ENCODE data around the gene ZBTB7C.

Gene ZBTB7C

DNA sequence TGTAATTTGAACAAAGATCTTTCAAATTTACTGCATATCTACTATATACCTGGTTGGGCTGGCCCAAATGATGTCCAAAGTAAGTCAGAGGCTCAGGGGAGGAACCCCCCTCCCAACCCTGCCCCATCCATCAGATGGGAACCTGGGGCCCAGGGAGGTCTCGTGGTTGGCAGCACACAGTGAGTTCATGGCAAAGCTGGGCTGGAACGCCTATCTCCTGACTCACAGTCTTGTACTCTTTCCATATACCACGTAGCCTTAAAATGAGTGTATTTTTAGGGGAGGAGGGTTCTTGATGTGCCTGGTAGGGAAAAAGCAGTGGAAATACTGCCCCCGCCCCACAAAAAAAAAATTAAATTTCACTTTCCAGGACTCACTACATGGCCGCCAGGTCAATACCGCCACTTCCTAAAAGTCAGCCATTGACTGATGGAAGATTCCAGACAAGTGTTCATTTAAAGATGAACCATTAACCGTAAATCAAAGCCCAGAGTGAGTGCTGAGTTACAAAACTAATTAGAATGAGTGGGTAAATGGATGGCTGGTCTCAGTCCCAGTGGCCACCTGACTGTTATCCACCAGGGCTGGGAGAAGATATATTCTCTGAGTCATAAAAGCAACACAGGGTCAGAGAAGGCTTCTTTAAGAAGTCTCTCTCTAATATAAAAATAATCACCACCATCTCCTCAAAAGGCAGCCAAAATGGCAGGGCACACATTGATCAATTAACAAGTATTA is 80.5 kb downstream of the ZBTB7C start:
- no peaks in the 10 kb centered on the region for H3K9me3 ChIP-seq (ENCODE audit: insufficient read depth, low read depth, low read length)
- 0 out of 2 replicates have a peak, but pooled peaks cover 4% of the 10 kb centered on the region for H3K4me1 ChIP-seq (ENCODE audit: insufficient read depth, low read length)
- no peak overlapping the region for H3K9ac ChIP-seq (ENCODE audit: low read depth, low read length)
- no peak overlapping the region for H3K4me3 ChIP-seq (ENCODE audit: low read length)
- no peaks in the 10 kb centered on the region for H3K27me3 ChIP-seq (ENCODE audit: insufficient read depth, low read length)
- H3K36me3 ChIP-seq (ENCODE audit: insufficient read depth, low read depth, low read length): no peaks in the 10 kb centered on the region
- H3K27ac ChIP-seq (ENCODE audit: low read length): no peak overlapping the region

DNA sequence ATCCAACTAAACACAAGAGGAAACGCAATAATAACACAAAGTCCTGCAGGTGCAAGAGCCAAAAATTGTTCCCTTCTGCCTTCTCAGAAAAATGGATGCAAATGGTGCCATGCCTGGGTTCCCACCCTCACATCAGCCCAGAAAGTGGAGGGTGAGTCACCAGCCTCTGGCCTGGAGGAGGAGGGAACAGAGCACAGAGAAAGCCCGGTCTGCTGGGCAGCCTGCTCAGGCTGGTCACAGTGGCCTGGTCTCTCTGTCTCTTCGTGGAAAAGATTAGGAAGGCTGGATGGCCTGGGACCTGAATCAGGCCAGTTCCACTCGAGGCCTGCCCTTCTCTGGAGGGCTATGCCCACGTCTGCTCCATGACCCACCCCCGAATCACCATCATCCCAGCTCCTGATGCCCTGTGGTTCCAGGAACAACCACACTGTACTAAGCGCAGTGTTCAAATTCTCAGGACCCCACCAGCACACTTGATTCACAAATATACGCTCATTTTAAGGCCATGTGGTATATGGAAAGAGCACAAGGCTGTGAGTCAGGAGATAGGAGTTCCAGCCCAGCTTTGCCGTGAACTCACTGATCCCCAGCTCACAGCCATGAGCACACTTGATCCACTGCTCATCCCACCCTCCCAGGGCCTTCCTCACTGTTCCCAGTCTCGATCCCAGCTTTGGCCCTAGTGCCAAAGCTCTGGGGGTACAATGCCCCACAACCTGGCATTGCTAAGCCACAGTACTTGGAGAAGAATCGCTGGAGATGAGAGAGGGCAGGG is 82.1 kb downstream of the ZBTB7C start:
- Histone ChIP-seq H3K4me3 (ENCODE audit: low read length) (no peak overlapping the region), H3K9ac (ENCODE audit: low read depth, low read length) (no peak overlapping the region), H3K4me1 (ENCODE audit: insufficient read depth, low read length) (no peaks in the 10 kb centered on the region), H3K27ac (ENCODE audit: low read length) (no peak overlapping the region), H3K36me3 (ENCODE audit: insufficient read depth, low read depth, low read length) (no peaks in the 10 kb centered on the region), H3K9me3 (ENCODE audit: insufficient read depth, low read depth, low read length) (no peaks in the 10 kb centered on the region), H3K27me3 (ENCODE audit: insufficient read depth, low read length) (no peaks in the 10 kb centered on the region)

DNA sequence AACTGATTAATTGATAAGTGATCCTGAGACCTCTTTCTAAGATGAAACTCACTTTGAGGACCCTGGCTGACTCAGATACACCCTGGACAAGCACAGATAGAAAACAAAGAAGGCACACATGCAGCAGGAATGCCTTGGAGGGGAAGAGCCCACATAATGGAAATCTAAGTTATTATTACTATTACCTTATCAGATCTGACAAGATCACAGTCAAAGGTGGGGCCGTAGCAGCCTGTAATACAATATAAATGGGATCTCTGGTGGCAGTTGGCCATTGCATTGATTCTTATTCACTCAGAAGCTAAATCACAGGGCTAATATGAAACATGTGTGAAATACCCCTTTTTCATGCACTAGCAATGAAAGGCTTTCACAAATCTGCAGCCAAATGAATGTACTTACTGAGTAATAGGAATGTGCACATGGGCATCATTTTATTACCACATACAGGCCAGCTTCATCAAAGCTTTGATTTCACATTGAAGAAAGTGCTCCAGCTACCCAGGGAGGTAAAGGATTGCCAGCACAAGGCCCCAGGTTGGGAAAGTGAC is 84.0 kb downstream of the ZBTB7C start:
- H3K36me3 ChIP-seq (ENCODE audit: insufficient read depth, low read depth, low read length): no peaks in the 10 kb centered on the region
- no peaks in the 10 kb centered on the region for H3K9me3 ChIP-seq (ENCODE audit: insufficient read depth, low read depth, low read length)
- H3K27ac ChIP-seq (ENCODE audit: low read length): no peak overlapping the region
- no peaks in the 10 kb centered on the region for H3K4me1 ChIP-seq (ENCODE audit: insufficient read depth, low read length)
- H3K4me3 ChIP-seq (ENCODE audit: low read length): no peak overlapping the region
- H3K27me3 ChIP-seq (ENCODE audit: insufficient read depth, low read length): no peaks in the 10 kb centered on the region
- no peak overlapping the region for H3K9ac ChIP-seq (ENCODE audit: low read depth, low read length)

DNA sequence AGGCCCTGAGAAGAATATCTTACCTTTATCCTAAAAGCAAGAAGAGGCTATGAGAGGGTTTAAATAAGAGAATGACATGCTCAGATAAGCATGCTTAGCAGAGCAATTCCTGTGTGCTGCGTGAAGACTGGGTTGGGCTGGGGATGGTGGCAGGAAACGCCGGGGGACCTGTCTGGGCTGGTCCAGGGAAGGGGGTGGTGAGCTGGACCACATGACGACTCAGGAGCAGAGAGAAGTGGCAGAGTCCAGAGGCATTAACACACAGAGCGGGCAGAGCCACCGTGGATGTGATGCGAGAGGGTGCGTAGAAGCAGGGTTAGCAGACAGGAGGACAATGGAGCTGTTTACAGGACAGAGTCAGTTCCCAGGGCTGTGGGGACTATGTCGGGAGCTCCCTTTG is 84.5 kb downstream of the ZBTB7C start:
- H3K9ac ChIP-seq (ENCODE audit: low read depth, low read length): no peak overlapping the region
- no peaks in the 10 kb centered on the region for H3K4me1 ChIP-seq (ENCODE audit: insufficient read depth, low read length)
- no peaks in the 10 kb centered on the region for H3K36me3 ChIP-seq (ENCODE audit: insufficient read depth, low read depth, low read length)
- H3K27ac ChIP-seq (ENCODE audit: low read length): no peak overlapping the region
- H3K27me3 ChIP-seq (ENCODE audit: insufficient read depth, low read length): no peaks in the 10 kb centered on the region
- H3K4me3 ChIP-seq (ENCODE audit: low read length): no peak overlapping the region
- H3K9me3 ChIP-seq (ENCODE audit: insufficient read depth, low read depth, low read length): no peaks in the 10 kb centered on the region

DNA sequence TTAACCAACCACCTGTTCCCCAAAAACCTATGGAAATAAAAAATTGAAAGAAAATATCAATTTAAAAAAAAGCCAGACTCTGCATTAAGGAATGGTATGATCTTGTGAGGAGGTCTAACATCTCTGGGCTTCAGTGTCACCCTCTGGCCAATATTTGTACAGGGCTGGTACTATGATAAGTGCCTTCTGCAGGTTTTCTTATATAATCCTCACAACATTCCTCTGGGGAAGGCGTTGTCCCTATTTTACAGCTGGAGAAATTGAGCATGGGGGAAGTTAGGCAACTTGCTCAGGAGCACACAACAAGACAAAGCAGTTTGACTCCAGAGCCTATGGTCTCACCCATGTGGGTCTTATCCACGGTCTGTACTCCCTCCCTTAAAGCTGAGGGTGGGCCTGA is 86.0 kb downstream of the ZBTB7C start:
- H3K9me3 ChIP-seq (ENCODE audit: insufficient read depth, low read depth, low read length): no peaks in the 10 kb centered on the region
- H3K27ac ChIP-seq (ENCODE audit: low read length): no peak overlapping the region
- H3K4me3 ChIP-seq (ENCODE audit: low read length): no peak overlapping the region
- H3K36me3 ChIP-seq (ENCODE audit: insufficient read depth, low read depth, low read length): no peaks in the 10 kb centered on the region
- H3K9ac ChIP-seq (ENCODE audit: low read depth, low read length): no peak overlapping the region
- H3K27me3 ChIP-seq (ENCODE audit: insufficient read depth, low read length): no peaks in the 10 kb centered on the region
- no peaks in the 10 kb centered on the region for H3K4me1 ChIP-seq (ENCODE audit: insufficient read depth, low read length)

DNA sequence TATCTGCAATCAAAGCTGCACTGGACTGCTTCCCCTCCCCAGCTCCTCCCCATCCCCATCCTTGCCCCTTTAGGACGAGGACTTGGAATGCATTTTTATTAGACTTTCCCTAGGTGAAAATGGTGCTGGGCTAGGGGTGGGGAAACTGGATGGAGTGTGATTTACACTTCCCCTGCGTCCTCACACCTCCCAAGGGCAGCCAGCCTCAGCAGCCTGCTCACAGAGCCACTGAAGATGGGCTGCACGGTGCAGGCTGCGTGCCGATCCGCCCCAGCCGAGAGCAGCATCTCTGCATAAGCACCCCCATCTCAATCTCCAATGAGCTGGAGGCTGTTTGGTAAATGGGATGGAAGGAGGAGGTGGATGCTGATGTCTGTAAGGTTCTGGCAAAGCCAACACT is 87.6 kb downstream of the ZBTB7C start:
- no peaks in the 10 kb centered on the region for H3K36me3 ChIP-seq (ENCODE audit: insufficient read depth, low read depth, low read length)
- H3K27ac ChIP-seq (ENCODE audit: low read length): no peak overlapping the region
- no peak overlapping the region for H3K9ac ChIP-seq (ENCODE audit: low read depth, low read length)
- H3K4me3 ChIP-seq (ENCODE audit: low read length): no peak overlapping the region
- no peaks in the 10 kb centered on the region for H3K9me3 ChIP-seq (ENCODE audit: insufficient read depth, low read depth, low read length)
- no peaks in the 10 kb centered on the region for H3K4me1 ChIP-seq (ENCODE audit: insufficient read depth, low read length)
- H3K27me3 ChIP-seq (ENCODE audit: insufficient read depth, low read length): no peaks in the 10 kb centered on the region

DNA sequence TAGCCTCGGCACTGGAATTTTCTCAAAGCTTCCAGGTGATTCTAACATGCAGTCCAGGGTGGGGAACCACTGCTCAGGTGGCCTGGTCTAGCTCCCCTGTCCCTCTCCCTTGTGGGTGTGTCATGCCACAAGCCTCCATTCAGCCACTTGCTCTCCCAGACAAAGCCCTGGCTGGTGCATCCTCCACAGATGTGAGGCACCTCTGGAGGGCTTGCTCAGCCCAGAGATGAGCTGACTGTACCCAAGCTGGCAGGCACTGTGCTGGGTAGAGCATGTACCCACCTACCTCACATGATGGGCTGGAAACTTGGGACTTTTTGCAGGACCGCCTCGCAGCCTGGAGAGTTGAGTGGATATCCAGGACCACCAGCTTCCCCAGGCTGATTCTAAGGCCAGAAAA is 88.1 kb downstream of the ZBTB7C start:
- no peak overlapping the region for H3K4me3 ChIP-seq (ENCODE audit: low read length)
- H3K4me1 ChIP-seq (ENCODE audit: insufficient read depth, low read length): no peaks in the 10 kb centered on the region
- H3K27me3 ChIP-seq (ENCODE audit: insufficient read depth, low read length): no peaks in the 10 kb centered on the region
- no peaks in the 10 kb centered on the region for H3K9me3 ChIP-seq (ENCODE audit: insufficient read depth, low read depth, low read length)
- no peak overlapping the region for H3K27ac ChIP-seq (ENCODE audit: low read length)
- no peak overlapping the region for H3K9ac ChIP-seq (ENCODE audit: low read depth, low read length)
- no peaks in the 10 kb centered on the region for H3K36me3 ChIP-seq (ENCODE audit: insufficient read depth, low read depth, low read length)

DNA sequence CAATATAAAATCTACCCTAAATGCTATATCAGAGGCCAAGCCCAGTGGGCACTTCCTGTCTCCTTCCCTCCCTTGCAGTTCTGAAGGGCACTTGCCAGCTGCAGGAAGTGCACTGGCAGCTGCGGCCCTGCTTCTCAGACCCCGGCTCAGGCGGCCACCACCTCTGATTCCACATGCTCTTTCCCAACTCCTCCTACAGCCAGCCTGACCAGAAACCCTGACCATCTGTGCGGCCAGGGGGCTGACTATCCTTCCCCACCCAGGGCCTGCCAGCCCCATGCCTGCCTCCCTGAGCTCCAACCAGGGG is 88.6 kb downstream of the ZBTB7C start:
- H3K27ac ChIP-seq (ENCODE audit: low read length): no peak overlapping the region
- H3K4me3 ChIP-seq (ENCODE audit: low read length): no peak overlapping the region
- no peaks in the 10 kb centered on the region for H3K4me1 ChIP-seq (ENCODE audit: insufficient read depth, low read length)
- H3K27me3 ChIP-seq (ENCODE audit: insufficient read depth, low read length): no peaks in the 10 kb centered on the region
- no peak overlapping the region for H3K9ac ChIP-seq (ENCODE audit: low read depth, low read length)
- no peaks in the 10 kb centered on the region for H3K9me3 ChIP-seq (ENCODE audit: insufficient read depth, low read depth, low read length)
- no peaks in the 10 kb centered on the region for H3K36me3 ChIP-seq (ENCODE audit: insufficient read depth, low read depth, low read length)

DNA sequence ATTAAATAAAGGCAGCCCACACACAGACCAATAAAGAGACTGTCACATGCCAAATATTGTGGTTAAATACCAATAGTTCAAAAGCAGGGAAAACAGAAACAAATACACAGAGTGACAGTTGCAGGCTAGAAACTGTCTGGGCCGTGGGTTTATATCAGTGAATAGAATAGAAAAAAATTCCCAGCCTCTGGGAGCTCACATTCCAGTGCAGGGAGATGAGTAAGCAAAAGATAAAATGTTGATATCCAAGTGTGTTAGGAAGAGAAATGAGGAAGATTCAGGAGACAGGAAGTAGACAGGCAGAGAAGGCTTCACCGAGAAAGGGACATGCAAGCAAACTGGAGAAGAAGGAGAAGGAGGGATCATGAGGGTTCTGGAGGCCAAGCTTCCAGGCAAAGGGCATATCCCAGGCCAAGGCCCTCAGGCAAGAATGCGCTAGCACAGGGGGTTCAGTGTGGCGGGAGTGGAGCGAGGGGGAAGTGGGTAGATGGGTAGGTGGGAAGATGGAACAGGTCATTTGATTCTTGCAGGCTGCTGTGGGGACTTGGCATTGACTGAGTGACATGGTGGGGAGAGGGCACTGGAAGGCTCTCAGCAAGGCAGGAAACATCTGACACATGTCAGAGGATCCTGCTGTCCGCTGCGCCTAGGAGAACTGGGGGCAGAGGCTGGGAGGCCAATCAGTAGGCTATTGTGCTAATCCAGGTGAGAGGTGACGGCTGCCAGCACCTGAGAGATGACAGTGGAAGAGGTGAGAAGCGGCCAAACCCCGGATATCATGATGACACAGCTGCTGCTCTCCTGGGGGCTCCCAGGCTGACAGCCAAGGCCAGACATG is 89.2 kb downstream of the ZBTB7C start:
- Histone ChIP-seq H3K27ac (ENCODE audit: low read length) (no peak overlapping the region), H3K27me3 (ENCODE audit: insufficient read depth, low read length) (no peaks in the 10 kb centered on the region), H3K4me1 (ENCODE audit: insufficient read depth, low read length) (no peaks in the 10 kb centered on the region), H3K9me3 (ENCODE audit: insufficient read depth, low read depth, low read length) (no peaks in the 10 kb centered on the region), H3K9ac (ENCODE audit: low read depth, low read length) (no peak overlapping the region), H3K36me3 (ENCODE audit: insufficient read depth, low read depth, low read length) (no peaks in the 10 kb centered on the region), H3K4me3 (ENCODE audit: low read length) (no peak overlapping the region)

DNA sequence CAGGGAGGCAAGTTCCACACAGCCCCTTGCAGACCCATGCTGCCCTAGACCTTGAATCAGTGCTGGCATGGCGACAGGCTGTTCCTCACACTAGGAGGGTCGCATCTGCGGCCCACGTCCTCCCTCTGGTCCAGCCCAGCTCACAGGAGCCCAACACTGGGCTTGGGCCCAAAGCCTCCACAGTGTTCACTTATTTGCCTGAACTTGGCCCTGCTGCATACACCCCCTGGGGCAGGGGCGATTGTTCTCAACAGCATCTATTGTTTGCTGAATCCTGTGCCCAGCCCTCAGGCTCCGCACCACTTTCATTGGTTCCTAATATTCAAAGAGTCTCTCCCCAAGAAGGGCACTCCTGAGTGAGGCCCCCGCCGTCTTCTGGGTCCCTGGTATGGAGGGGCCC is 90.7 kb downstream of the ZBTB7C start:
- H3K36me3 ChIP-seq (ENCODE audit: insufficient read depth, low read depth, low read length): no peaks in the 10 kb centered on the region
- no peak overlapping the region for H3K9ac ChIP-seq (ENCODE audit: low read depth, low read length)
- no peak overlapping the region for H3K27ac ChIP-seq (ENCODE audit: low read length)
- peaks cover 5% of the 10 kb centered on the region for H3K4me1 ChIP-seq (ENCODE audit: insufficient read depth, low read length)
- no peaks in the 10 kb centered on the region for H3K27me3 ChIP-seq (ENCODE audit: insufficient read depth, low read length)
- H3K9me3 ChIP-seq (ENCODE audit: insufficient read depth, low read depth, low read length): no peaks in the 10 kb centered on the region
- no peak overlapping the region for H3K4me3 ChIP-seq (ENCODE audit: low read length)

DNA sequence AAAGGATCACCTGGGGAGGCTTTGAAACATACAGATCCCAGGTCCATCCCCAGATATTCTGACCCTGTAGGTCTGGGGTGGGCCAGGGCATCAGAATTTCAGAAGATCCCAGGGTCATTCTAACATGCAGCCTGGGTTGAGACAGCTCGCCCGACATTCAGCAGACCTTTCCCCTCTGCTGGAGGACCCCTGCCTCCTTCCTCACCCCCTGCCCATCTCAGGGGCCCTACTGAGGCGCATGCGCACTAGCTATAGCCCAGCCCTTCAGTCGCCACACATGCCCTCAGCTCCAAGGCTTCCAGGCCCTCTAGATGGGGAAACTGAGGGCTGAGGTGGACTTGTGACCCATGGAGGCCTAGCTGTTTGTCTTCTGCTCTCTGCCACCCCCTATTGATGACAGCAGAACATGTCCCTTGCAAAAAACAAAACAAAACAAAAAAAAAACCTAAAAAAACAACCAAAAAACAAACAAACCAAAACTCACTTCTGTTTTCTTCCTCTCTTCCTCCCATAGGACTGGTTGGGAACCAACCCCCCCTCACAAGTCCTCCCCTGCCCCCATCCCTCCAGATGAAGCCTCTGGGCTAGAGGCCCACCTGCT is 91.3 kb downstream of the ZBTB7C start:
- peaks cover 5% of the 10 kb centered on the region for H3K4me1 ChIP-seq (ENCODE audit: insufficient read depth, low read length)
- H3K9me3 ChIP-seq (ENCODE audit: insufficient read depth, low read depth, low read length): no peaks in the 10 kb centered on the region

More for the DNA sequence above, 91.3 kb downstream of the ZBTB7C start:
- no peak overlapping the region for H3K4me3 ChIP-seq (ENCODE audit: low read length)
- H3K27ac ChIP-seq (ENCODE audit: low read length): no peak overlapping the region
- no peaks in the 10 kb centered on the region for H3K27me3 ChIP-seq (ENCODE audit: insufficient read depth, low read length)
- no peaks in the 10 kb centered on the region for H3K36me3 ChIP-seq (ENCODE audit: insufficient read depth, low read depth, low read length)
- H3K9ac ChIP-seq (ENCODE audit: low read depth, low read length): no peak overlapping the region
